ENCODE measurements around the gene OPRM1.

DNA sequence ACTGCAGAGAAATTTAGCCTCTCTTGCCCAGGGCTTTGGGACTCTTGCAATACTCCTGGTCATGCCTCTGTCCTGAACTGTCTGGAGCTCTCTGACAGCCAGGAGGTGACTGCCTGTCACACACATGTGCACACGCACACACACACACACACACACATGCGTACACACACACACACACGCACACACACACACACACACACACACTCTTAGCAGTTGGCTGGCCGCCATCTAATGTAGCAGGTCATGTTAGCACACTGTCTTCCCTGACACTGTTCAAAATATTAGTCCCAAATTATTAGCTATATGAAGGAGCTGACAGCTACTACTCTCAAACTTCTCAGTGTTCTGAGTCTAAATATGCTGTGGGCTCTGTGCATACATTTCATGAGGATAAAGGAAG is 256.7 kb downstream of the OPRM1 start:
- TF ChIP-seq, protein P1, sequence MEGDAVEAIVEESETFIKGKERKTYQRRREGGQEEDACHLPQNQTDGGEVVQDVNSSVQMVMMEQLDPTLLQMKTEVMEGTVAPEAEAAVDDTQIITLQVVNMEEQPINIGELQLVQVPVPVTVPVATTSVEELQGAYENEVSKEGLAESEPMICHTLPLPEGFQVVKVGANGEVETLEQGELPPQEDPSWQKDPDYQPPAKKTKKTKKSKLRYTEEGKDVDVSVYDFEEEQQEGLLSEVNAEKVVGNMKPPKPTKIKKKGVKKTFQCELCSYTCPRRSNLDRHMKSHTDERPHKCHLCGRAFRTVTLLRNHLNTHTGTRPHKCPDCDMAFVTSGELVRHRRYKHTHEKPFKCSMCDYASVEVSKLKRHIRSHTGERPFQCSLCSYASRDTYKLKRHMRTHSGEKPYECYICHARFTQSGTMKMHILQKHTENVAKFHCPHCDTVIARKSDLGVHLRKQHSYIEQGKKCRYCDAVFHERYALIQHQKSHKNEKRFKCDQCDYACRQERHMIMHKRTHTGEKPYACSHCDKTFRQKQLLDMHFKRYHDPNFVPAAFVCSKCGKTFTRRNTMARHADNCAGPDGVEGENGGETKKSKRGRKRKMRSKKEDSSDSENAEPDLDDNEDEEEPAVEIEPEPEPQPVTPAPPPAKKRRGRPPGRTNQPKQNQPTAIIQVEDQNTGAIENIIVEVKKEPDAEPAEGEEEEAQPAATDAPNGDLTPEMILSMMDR (optimal IDR thresholded peaks at IDR 0.05 in 1 of 3, IDR thresholded peaks at IDR 0.05 in 1 of 3, conservative IDR thresholded peaks at IDR 0.05 in 1 of 3; ENCODE audit: extremely low read depth in 1 of 3, insufficient read depth in 2 of 3, low read length in 3 of 3), result no peak
- no peak for TF ChIP-seq EZH2 (IDR thresholded peaks at IDR 0.05; ENCODE audit: low read length)
